HCT116 (cell line): Measurements from ENCODE around the gene CCDC134. TPM values are rescaled to one million over a fixed set of nuclear protein-coding genes. Genes with fewer than 3 reads are reported as not detected.
A peak's percentile ranks its signal among the peaks of the same experiment; 100 is the strongest.

ENCODE experiments used
- ATAC-seq: fragments of 200-7000 bp; cut with Tn5 transposase; 2 replicates; pipeline ENCODE4 v1.9.1; 2020; ENCODE audit warnings: mild to moderate bottlenecking, moderate library complexity
- BruUV-seq: library from RNA; stranded (reverse); fragments of 400-500 nt; replicated peaks from 2 replicates; lab custom pipeline; 2021; lab: Mats Ljungman, UMichigan
- CTCF ChIA-PET: fragments of 300-600 bp; sonication (Branson Sonifier 250); formaldehyde crosslinking; loops from one replicate; lab custom pipeline; 2021; ENCODE audit warnings: antibody characterized with exemption; lab: Charles Lee
- POLR2A ChIA-PET: fragments of 300-600, 350-600 bp; sonication (Branson Sonifier 250); formaldehyde crosslinking; loops from one replicate; lab custom pipeline; 2021; ENCODE audit warnings: antibody characterized with exemption; lab: Charles Lee
- RAD21 ChIA-PET, 2 experiments: fragments of 300-600 bp; sonication (Branson Sonifier 250); formaldehyde crosslinking; loops; one replicate each; lab custom pipeline; 2023; ENCODE audit warnings: low total read pairs in 2 of 2; ENCODE audit not compliant: uncharacterized antibody in 2 of 2, unreplicated experiment in 2 of 2, low non-redundant PET in 1 of 2; lab: Charles Lee
- DNase-seq: peaks from one replicate; pipeline ENCODE4 v3.0.0-alpha.2; 2010; ENCODE audit warnings: low read depth, low spot score
- H2AFZ ChIP-seq: fragments of 200-600 bp; shearing (Covaris generic), sonication (generic); 2 replicates; pipeline ENCODE4 v1.6.1; 2017; ENCODE audit warnings: low read depth, mixed run types, mixed read lengths, antibody characterized with exemption, low read length; ENCODE audit not compliant: poor library complexity, severe bottlenecking
- H3K27ac ChIP-seq: 2 replicates; pipeline ENCODE4 v1.5.1; 2012; ENCODE audit warnings: low read depth, low read length
- H3K27me3 ChIP-seq: fragments of 200-600 bp; sonication (generic); 2 replicates; pipeline ENCODE4 v1.6.1; 2016; ENCODE audit warnings: mixed run types, low read length, mixed read lengths; ENCODE audit not compliant: insufficient read depth
- H3K36me3 ChIP-seq, 2 experiments: fragments of 200-500 bp in 1 of 2; fragments of 200-600 bp in 1 of 2; sonication (Bioruptor generic) in 1 of 2; sonication (generic) in 1 of 2; 2 replicates each; pipeline versions ENCODE4 v1.5.1 to v1.6.1; 2014 to 2016; ENCODE audit warnings: low read length in 2 of 2, inconsistent platforms in 1 of 2, mixed read lengths in 1 of 2, mixed run types in 1 of 2; ENCODE audit not compliant: insufficient read depth in 2 of 2, control insufficient read depth in 1 of 2
- H3K4me1 ChIP-seq, 2 experiments: fragments of 200-600 bp in 1 of 2; sonication (generic) in 1 of 2; 2 replicates each; pipeline versions ENCODE4 v1.5.1 to v1.6.1; 2012 to 2017; ENCODE audit warnings: low read length in 2 of 2, inconsistent platforms in 1 of 2, mild to moderate bottlenecking in 1 of 2, mixed read lengths in 1 of 2, mixed run types in 1 of 2, moderate library complexity in 1 of 2; ENCODE audit not compliant: insufficient read depth in 2 of 2, control insufficient read depth in 1 of 2
- H3K4me2 ChIP-seq: fragments of 200-600 bp; sonication (generic); 2 replicates; pipeline ENCODE4 v1.6.1; 2017; ENCODE audit warnings: mixed run types, low read length, mixed read lengths
- H3K4me3 ChIP-seq, 2 experiments: fragments of 200-600 bp in 1 of 2; sonication (generic) in 1 of 2; replicated peaks in 1 of 2; 2 replicates each; pipeline ENCODE4 v1.5.1; 2011 to 2016; ENCODE audit warnings: low read length in 2 of 2, control low read depth in 1 of 2, low read depth in 1 of 2, mild to moderate bottlenecking in 1 of 2, mixed read lengths in 1 of 2, mixed run types in 1 of 2
- H3K79me2 ChIP-seq: fragments of 200-600 bp; sonication (generic); 2 replicates; pipeline ENCODE4 v1.6.1; 2017; ENCODE audit warnings: mild to moderate bottlenecking, mixed run types, low read length, moderate library complexity, mixed read lengths; ENCODE audit not compliant: insufficient read depth
- H3K9ac ChIP-seq: fragments of 200-600 bp; sonication (generic); 2 replicates; pipeline ENCODE4 v1.6.1; 2016; ENCODE audit warnings: low read length, mixed read lengths
- H3K9me2 ChIP-seq: fragments of 200-600 bp; sonication (generic), shearing (Covaris generic); 2 replicates; pipeline ENCODE4 v1.6.1; 2017; ENCODE audit warnings: mixed run types, mild to moderate bottlenecking, moderate library complexity; ENCODE audit not compliant: insufficient read depth
- H3K9me3 ChIP-seq, 2 experiments: fragments of 200-500 bp in 1 of 2; fragments of 200-600 bp in 1 of 2; sonication (Bioruptor generic) in 1 of 2; sonication (generic) in 1 of 2; 2 replicates each; pipeline ENCODE4 v1.6.1; 2014 to 2017; ENCODE audit warnings: low read length in 2 of 2, mixed read lengths in 2 of 2, inconsistent platforms in 1 of 2, low read depth in 1 of 2, mild to moderate bottlenecking in 1 of 2, mixed run types in 1 of 2, moderate library complexity in 1 of 2; ENCODE audit not compliant: control insufficient read depth in 1 of 2, insufficient read depth in 1 of 2
- H4K20me1 ChIP-seq: fragments of 200-600 bp; sonication (generic), shearing (Covaris generic); 2 replicates; pipeline ENCODE4 v1.6.1; 2017; ENCODE audit warnings: mixed run types, mild to moderate bottlenecking, moderate library complexity; ENCODE audit not compliant: insufficient read depth
- CBX3 ChIP-seq: IDR thresholded peaks from 2 replicates; pipeline ENCODE4 v1.6.1; 2012; ENCODE audit warnings: low read depth
- CEBPB ChIP-seq: IDR thresholded peaks from 2 replicates; pipeline ENCODE4 v1.6.1; 2012; ENCODE audit warnings: low read depth
- CTCF ChIP-seq, 3 experiments: fragments of 200-600 bp in 1 of 3; sonication (generic) in 1 of 3; IDR thresholded peaks in 2 of 3; conservative IDR thresholded peaks in 1 of 3; 2 replicates each; pipeline ENCODE4 v1.5.1; 2012 to 2017; ENCODE audit warnings: low read depth in 2 of 3, low read length in 2 of 3, antibody characterized with exemption in 1 of 3, borderline replicate concordance in 1 of 3, control low read depth in 1 of 3, mild to moderate bottlenecking in 1 of 3, mixed read lengths in 1 of 3, mixed run types in 1 of 3, moderate library complexity in 1 of 3; ENCODE audit not compliant: insufficient read depth in 1 of 3
- ELF1 ChIP-seq: IDR thresholded peaks from 2 replicates; pipeline ENCODE4 v1.6.1; 2012; ENCODE audit warnings: low read depth, borderline replicate concordance
- JUND ChIP-seq: IDR thresholded peaks from 2 replicates; pipeline ENCODE4 v1.6.1; 2012
- MAX ChIP-seq: IDR thresholded peaks from 2 replicates; pipeline ENCODE4 v1.6.1; 2012
- POLR2A ChIP-seq: IDR thresholded peaks from 2 replicates; pipeline ENCODE4 v1.7.0; 2011; ENCODE audit warnings: borderline replicate concordance; ENCODE audit not compliant: insufficient read depth, insufficient read length; ENCODE audit errors: extremely low read depth
- SIN3A ChIP-seq: IDR thresholded peaks from 2 replicates; pipeline ENCODE4 v1.6.1; 2012; ENCODE audit warnings: low read depth
- SP1 ChIP-seq: IDR thresholded peaks from 2 replicates; pipeline ENCODE4 v1.6.1; 2012; ENCODE audit warnings: low read depth
- SRF ChIP-seq: IDR thresholded peaks from 2 replicates; pipeline ENCODE4 v1.6.1; 2012; ENCODE audit warnings: low read depth
- TCF7L2 ChIP-seq: IDR thresholded peaks from 2 replicates; pipeline ENCODE4 v1.7.0; 2011; ENCODE audit warnings: borderline replicate concordance, inconsistent platforms; ENCODE audit not compliant: insufficient read depth, insufficient read length; ENCODE audit errors: extremely low read depth
- YY1 ChIP-seq: IDR thresholded peaks from 2 replicates; pipeline ENCODE4 v1.6.1; 2011; ENCODE audit warnings: low read length, low read depth, moderate library complexity, mild to moderate bottlenecking; ENCODE audit not compliant: insufficient replicate concordance; ENCODE audit errors: extremely low read depth
- ZNF274 ChIP-seq: fragments of 200-500 bp; sonication (Bioruptor generic); IDR thresholded peaks from 2 replicates; pipeline ENCODE4 v1.6.1; 2014; ENCODE audit warnings: mild to moderate bottlenecking, low read depth, low read length, inconsistent platforms
- intact Hi-C: fragments of 100-400 bp; cut with micrococcal nuclease; formaldehyde crosslinking; loops from 2 replicates; pipeline ENCODE4 v1.10.0; 2022
- total RNA-seq: library from RNA; stranded (reverse); gene quantifications from one replicate; pipeline ENCODE4 v1.2.1, GENCODE V29; 2021; ENCODE audit not compliant: unreplicated experiment

Gene CCDC134
- total RNA-seq, 1 experiment from 2014 or later, result 15.8 TPM

GRCh38 chr22:41772198-41772597 is 28.3 kb upstream of the CCDC134 start:
- Histone ChIP-seq H3K27me3 (no peaks in the 10 kb centered on the region), H3K27ac (no peak overlapping the region), H3K79me2 (no peaks in the 10 kb centered on the region), H2AFZ (peak overlapping the region; percentile 83), H4K20me1 (no peaks in the 10 kb centered on the region), H3K9ac (no peak overlapping the region), H3K9me2 (0 out of 2 replicates have a peak, but pooled peaks cover 2% of the 10 kb centered on the region), H3K4me3 (peak overlapping the region in 1 of 2 experiments; percentile 20; a peak in 2 of 4 replicates), H3K4me2 (peak overlapping the region; percentile 69), H3K9me3 (no peaks in the 10 kb centered on the region), H3K4me1 (peaks cover 7 to 45% of the 10 kb centered on the region in 2 experiments), H3K36me3 (no peaks in the 10 kb centered on the region)
- CTCF ChIA-PET, result interaction anchor here (0.9 kb wide), 1 partner anchor 26 kb away, joined by 3 read pairs; no protein-coding TSS in a partner anchor
- intact Hi-C loops, result no loop called here
- TF ChIP-seq CEBPB (no peak), MAX (0 out of 2 replicates have a peak, but pooled peaks have one; percentile 19)
- POLR2A ChIA-PET, result interaction anchor here (1.8 kb wide), 1 partner anchor 29 kb away, joined by 4 read pairs; the partner anchor contains the start of gene CCDC134
- no TSS peak for BruUV-seq
- ATAC-seq (peak; percentile 69), DNase-seq (no peak)
- RAD21 ChIA-PET, result no interaction called here

DNA sequence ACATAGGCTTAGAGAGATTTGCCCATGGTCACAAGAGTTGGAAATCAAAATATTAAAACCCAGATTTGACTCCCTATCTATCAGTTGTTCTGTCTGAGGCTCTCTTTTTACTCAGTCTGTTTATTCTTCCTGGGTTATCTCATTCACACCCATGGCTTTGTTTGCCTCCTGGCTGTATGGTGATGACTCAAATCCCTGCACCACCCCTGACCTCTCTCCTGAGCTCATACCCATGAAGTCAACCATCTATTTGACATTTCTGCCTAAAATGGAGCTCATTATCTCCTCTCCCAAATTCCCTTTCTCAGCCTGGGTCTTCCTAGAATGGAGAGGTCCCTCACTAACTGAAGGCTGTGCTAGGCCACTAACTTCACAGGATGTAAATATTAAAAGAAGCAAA is 27.8 kb upstream of the CCDC134 start:
- no peak overlapping the region for H3K9ac ChIP-seq
- H3K9me3 ChIP-seq, result no peaks in the 10 kb centered on the region
- BruUV-seq, result no TSS peak
- RAD21 ChIA-PET, result no interaction called here
- peak overlapping the region; percentile 83 for H2AFZ ChIP-seq
- intact Hi-C loops, result no loop called here
- CTCF ChIA-PET, result interaction anchor here (0.9 to 1.2 kb wide), 2 partner anchors 10 to 26 kb away, joined by 3 to 4 read pairs; no protein-coding TSS in a partner anchor
- POLR2A ChIA-PET, result interaction anchor here (1.8 kb wide), 1 partner anchor 28 kb away, joined by 4 read pairs; the partner anchor contains the start of gene CCDC134
- 0 out of 2 replicates have a peak, but pooled peaks cover 2% of the 10 kb centered on the region for H3K9me2 ChIP-seq
- H3K79me2 ChIP-seq, result no peaks in the 10 kb centered on the region
- H3K4me3 ChIP-seq, result peak overlapping the region in 1 of 2 experiments; percentile 20; a peak in 2 of 4 replicates
- H3K4me1 ChIP-seq, result peaks cover 7 to 45% of the 10 kb centered on the region in 2 experiments
- H3K36me3 ChIP-seq, result no peaks in the 10 kb centered on the region
- DNase-seq, result no peak
- no peaks in the 10 kb centered on the region for H4K20me1 ChIP-seq
- peak; percentile 56 for ATAC-seq
- H3K4me2 ChIP-seq, result peak overlapping the region; percentile 69
- TF ChIP-seq SIN3A (no peak), TCF7L2 (no peak), YY1 (no peak), CTCF (IDR thresholded peaks at IDR 0.05 in 2 of 3, conservative IDR thresholded peaks at IDR 0.05 in 1 of 3; ENCODE audit: borderline replicate concordance in 1 of 3, insufficient read depth in 1 of 3, low read depth in 2 of 3, low read length in 2 of 3) (no peak), SRF (no peak), ELF1 (no peak), ZNF274 (no peak), CBX3 (no peak), SP1 (no peak), MAX (no peak), POLR2A (no peak), JUND (no peak)
- H3K27me3 ChIP-seq, result no peaks in the 10 kb centered on the region
- no peak overlapping the region for H3K27ac ChIP-seq
